NCI-H1930 (cell line): ENCODE data around the gene AOC2.
"Not testable (repeated sequence)": the region's sequence is repeated elsewhere in the genome, so short reads cannot be mapped to it uniquely, and the experiment has no call there.

Experiments
- DNase-seq, 2 experiments: peaks; one replicate each; lab custom pipeline; 2025; lab: John Stamatoyannopoulos, UW

The AOC2 gene

DNA sequence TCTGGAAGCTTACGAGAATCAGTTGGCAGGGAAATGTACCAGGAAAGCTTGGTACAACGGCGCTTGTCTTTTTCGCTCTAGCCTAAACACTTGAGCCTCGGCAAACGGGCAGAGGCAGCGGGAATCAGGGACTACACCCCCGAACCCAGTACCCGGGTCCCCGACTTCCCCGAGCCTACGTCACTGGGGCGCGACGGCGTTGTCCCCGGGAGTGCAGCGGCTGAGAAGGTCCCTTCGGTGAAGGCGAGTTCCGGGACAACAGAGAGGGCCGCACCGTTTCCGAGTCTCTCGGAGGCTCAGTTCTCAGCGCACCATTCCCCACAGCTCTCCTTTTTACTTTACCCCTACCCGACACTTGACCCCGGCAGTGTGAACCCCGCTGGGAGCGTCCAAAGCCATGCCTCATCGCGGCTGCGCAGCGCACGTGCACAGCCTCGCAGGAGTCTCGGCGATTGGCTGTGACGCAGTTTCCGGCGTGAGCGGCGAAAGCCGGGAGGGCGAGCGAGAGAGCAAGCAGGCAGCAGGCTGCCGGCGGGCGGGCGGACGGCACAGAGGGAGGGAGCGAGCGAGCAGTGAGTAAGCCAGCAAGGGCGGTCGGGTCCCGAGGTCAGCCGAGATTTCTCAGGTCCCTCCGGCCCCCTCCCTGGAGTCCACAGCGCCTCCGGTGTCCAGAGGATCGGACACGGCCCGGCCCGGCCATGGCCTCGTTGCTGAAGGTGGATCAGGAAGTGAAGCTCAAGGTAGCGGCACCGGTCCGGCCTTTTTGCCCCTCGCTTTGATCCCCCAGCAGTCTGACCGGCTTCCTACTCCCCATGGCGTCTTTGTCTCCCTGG, 11.2 kb upstream of the AOC2 start, which contains the start of gene PSME3:
Gene PSME3 (plus strand): TSS at position 464 of the 833 bp plus-strand sequence. CDS start 235 bp downstream, at position 699.
- DNase-seq: peak; percentile 67 to 84

- no peak for DNase-seq
Measured at GRCh38 chr17:42833767-42834422, 10.5 kb upstream of the AOC2 start.

DNA sequence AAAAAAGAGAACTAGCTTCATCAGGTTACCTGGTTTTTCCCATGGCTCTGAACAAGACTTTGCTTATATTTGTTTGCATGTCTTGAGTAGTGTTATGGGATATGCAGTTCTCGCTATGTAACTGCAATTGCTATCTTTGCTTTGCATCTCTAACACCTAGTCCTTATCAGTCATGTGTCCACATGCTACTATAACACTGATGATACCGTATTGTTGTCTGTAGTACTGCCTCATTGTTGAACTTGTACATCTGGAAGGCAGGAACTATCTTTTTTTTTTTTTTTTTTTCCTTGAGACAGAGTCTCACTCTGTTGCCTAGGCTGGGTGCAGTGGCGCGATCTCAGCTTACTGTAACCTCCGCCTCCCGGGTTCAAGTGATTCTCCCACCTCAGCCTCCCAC, 8.6 kb upstream of the AOC2 start:
- DNase-seq: no peak

DNA sequence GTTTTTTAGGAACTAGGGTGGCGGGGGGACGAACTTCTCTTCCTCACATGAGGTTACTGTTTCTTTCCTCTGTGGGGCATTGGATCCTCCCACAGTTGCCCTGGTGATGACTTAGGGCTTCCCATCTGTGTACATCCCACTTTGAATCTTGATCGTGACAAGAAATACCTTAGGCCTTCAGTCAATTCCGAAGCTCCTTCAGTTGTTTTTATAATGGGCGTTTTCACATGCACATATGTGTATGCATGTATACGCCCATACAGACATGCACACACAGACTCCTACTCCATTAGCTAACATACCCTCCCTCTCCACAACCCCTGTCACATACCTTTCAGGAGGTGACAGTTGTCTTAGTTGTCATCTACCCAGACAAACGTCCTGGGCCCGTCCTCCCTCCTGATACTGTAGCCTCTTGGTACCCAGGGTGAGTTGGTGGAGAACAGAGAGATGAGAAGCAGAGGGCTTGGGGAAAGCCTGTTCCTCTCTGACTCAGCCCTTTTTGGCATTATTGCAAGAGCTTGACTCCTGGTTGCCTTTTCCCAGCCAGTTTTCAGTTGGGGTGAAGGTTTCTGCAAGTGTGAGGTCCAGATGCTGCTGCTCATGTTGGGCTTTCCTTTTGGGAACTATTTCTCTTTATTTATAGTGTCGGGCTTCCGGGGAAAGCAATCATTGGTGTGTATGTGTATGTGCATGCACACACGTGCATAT, 2.2 kb upstream of the AOC2 start:
- DNase-seq: no peak

DNA sequence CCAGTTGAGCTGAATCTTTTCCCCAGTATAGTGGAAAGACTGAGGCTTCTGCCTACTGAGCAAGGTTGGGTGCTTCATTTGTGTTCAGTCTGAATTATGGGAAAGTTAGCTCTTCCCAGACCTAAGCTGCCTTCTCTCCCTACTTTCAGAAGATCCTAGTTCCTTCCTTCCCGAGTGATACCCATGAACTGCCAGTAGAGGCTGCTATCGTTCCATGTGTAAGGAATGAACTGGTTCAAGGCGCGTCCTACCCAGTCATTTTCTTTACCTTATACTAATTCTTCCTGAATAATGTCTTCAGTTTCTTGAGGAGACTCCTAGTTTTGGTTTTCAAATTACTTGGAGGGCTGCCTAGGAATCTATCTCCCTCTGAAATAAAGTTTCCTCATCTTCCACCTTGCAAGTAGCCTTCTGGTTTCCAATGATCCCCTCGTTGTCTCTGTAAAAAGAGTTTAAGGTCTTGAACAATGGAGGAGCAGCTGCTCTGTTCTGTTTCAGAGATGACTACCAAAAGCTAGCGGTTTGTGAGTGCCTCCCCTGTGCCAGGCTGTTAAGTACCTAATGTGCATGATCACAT, 934 bp upstream of the AOC2 start:
- peak; percentile 49 to 55 for DNase-seq

DNA sequence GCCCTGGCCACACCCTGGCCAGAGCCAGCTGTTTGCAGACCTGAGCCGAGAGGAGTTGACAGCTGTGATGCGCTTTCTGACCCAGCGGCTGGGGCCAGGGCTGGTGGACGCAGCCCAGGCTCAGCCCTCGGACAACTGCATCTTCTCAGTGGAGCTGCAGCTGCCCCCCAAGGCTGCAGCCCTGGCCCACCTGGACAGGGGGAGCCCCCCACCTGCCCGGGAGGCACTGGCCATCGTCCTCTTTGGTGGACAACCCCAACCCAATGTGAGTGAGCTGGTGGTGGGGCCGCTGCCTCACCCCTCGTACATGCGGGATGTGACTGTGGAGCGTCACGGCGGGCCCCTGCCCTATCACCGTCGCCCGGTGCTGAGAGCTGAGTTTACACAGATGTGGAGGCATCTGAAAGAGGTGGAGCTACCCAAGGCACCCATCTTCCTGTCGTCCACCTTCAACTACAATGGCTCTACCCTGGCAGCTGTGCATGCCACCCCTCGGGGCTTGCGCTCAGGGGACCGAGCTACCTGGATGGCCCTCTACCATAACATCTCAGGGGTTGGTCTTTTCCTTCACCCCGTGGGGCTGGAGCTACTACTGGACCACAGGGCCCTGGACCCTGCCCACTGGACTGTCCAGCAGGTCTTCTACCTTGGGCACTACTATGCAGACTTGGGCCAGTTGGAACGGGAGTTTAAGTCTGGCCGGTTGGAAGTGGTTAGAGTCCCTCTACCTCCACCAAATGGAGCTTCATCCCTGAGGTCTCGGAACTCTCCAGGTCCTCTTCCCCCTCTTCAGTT, 578 bp downstream of the AOC2 start:
- no peak for DNase-seq

- no peak for DNase-seq
Measured at GRCh38 chr17:42845556-42845917, 1.2 kb downstream of the AOC2 start.

DNA sequence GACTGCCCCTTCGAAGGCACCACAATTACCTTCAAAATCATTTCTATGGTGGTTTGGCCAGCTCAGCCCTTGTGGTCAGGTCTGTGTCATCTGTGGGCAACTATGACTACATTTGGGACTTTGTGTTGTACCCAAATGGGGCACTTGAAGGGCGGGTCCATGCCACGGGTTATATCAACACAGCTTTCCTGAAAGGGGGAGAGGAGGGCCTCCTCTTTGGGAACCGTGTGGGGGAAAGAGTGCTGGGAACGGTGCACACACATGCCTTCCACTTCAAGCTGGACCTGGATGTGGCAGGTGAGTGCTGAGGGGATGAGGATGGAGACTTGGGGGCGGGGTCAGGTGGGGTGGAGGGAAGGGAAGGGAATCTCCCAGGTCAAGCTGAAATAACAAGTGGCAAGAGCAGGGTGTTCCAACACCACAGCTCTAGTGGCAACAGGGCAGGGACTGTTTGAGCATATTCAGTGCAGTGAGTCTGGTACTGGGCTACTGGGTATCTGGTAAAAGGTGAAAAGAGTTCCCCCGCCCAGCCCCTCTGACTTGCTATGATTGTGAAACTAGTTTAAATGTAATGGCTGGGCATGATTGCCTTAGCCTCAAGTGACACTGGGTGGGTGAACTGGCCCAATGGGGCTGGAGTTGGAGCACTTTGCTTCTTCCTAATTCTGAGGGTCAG, 1.7 kb downstream of the AOC2 start:
- no peak for DNase-seq

DNA sequence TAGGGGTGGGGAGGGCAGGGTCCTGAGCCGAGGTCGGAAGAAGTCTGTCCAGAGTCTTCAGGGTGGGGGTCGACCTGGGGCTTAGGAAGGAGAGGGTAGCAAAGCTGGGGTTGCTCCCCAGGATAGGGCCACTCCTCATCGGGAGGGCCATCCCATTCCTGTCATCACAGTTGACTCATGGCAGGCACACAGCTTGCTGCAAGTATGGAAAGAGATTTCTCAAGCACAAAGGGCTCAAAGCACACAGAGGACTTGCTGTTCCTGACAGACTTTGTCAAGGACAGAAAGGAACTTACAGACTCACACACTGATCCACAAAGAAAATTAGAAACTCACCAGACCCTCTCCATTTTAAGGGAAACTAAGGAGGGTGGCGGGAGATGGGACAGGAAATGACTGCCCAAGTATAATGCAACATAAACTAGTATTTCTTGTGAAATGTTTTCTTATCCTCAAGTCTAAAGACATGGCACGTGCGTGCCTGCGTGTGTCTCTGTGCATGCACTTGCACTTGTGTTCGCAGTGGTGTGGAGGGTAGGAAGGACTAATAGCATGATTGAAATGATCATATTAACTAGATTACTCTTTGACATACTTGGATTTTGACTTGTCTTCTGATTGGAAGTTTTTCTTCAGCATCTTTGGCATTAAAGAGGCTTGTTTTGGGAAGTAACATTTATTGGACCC, 2.4 kb downstream of the AOC2 start:
- no peak for DNase-seq

GRCh38 chr17:42848093-42848492, 3.7 kb downstream of the AOC2 start:
- DNase-seq: no peak

- no peak for DNase-seq
Measured at GRCh38 chr17:42849031-42849430, 4.7 kb downstream of the AOC2 start.

GRCh38 chr17:42849451-42850181, 5.2 kb downstream of the AOC2 start:
- DNase-seq: no peak

DNA sequence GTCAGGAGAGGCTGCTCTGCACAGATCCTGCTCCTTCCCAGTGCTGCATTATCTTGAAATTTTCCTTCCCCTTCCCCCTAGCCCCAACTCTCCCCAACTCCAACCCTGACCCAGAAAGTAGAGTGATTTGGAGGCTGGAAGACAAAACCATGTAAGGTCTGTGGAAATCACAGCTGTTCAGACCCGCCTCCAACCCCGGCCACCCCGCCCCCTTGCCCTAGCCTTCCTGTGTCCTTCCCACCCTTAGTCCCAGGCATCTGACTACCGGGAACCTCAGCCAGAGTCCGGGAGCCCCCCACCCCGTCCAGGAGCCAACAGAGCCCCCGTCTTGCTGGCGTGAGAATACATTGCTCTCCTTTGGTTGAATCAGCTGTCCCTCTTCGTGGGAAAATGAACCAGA, 6.6 kb downstream of the AOC2 start, which contains the start of gene AOC3:
Gene AOC3 (plus strand): TSS at position 246 of the 400 bp plus-strand sequence. CDS start 145 bp downstream, at position 391.
- DNase-seq: no peak

DNA sequence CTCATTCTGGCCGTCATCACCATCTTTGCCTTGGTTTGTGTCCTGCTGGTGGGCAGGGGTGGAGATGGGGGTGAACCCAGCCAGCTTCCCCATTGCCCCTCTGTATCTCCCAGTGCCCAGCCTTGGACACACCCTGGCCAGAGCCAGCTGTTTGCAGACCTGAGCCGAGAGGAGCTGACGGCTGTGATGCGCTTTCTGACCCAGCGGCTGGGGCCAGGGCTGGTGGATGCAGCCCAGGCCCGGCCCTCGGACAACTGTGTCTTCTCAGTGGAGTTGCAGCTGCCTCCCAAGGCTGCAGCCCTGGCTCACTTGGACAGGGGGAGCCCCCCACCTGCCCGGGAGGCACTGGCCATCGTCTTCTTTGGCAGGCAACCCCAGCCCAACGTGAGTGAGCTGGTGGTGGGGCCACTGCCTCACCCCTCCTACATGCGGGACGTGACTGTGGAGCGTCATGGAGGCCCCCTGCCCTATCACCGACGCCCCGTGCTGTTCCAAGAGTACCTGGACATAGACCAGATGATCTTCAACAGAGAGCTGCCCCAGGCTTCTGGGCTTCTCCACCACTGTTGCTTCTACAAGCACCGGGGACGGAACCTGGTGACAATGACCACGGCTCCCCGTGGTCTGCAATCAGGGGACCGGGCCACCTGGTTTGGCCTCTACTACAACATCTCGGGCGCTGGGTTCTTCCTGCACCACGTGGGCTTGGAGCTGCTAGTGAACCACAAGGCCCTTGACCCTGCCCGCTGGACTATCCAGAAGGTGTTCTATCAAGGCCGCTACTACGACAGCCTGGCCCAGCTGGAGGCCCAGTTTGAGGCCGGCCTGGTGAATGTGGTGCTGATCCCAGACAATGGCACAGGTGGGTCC, 7.2 kb downstream of the AOC2 start:
- DNase-seq: not testable (repeated sequence)

DNA sequence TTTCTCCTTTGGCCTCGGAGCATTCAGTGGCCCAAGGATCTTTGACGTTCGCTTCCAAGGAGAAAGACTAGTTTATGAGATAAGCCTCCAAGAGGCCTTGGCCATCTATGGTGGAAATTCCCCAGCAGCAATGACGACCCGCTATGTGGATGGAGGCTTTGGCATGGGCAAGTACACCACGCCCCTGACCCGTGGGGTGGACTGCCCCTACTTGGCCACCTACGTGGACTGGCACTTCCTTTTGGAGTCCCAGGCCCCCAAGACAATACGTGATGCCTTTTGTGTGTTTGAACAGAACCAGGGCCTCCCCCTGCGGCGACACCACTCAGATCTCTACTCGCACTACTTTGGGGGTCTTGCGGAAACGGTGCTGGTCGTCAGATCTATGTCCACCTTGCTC, 8.0 kb downstream of the AOC2 start:
- no peak for DNase-seq

- DNase-seq: no peak
Measured at GRCh38 chr17:42853004-42853403, 8.6 kb downstream of the AOC2 start.

DNA sequence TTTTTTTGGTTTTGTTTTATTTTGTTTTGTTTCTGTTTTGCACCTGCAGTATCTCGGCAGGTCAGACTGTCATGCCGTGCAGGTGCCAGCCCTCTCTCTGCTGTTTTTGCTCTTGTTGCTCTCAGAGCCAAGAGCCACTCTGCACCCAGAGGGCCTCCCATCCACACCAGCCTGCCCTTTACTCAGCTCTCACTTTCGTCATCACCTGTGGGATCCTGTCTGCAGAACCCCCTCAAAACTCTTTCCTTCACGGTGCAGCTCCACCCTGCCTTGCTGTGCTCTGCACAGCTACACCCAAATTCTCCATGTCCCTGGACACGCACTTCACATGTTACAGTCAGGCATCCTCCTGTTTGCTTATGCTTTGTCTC, 9.2 kb downstream of the AOC2 start:
- DNase-seq: no peak

GRCh38 chr17:42853968-42854790, 9.8 kb downstream of the AOC2 start:
- no peak for DNase-seq
